H1 (cell line): ENCODE data around the gene AAGAB. TPM values are rescaled to one million over a fixed set of nuclear protein-coding genes. Genes with fewer than 3 reads are reported as not detected.

ENCODE experiments used
- CTCF ChIA-PET: fragments of 300-600 bp; sonication (Branson Sonifier 250); formaldehyde crosslinking; loops from one replicate; lab custom pipeline; 2021; ENCODE audit not compliant: partially characterized antibody; lab: Charles Lee
- POLR2A ChIA-PET: fragments of 300-600 bp; sonication (Branson Sonifier 250); formaldehyde crosslinking; loops from one replicate; lab custom pipeline; 2021; ENCODE audit warnings: inconsistent platforms; ENCODE audit not compliant: partially characterized antibody; lab: Charles Lee
- DNase-seq, 2 experiments: peaks; one replicate each; pipeline versions ENCODE4 v3.0.0 to v3.0.0-alpha.2; 2010 to 2022; ENCODE audit warnings: low spot score in 2 of 2, low read depth in 1 of 2, mixed read lengths in 1 of 2
- FAIRE-seq: peaks from 2 replicates; lab custom pipeline; 2011; peaks lifted over from hg19 to GRCh38; lab: Jason Lieb, UNC
- H2AFZ ChIP-seq: 2 replicates; pipeline ENCODE4 v1.8.1; 2012; ENCODE audit warnings: low read length, inconsistent platforms
- H2AK5ac ChIP-seq: 2 replicates; pipeline ENCODE4 v1.6.1; 2013; ENCODE audit warnings: low read depth, low read length
- H2BK120ac ChIP-seq: replicated peaks from 2 replicates; pipeline ENCODE3; 2013; ENCODE audit warnings: low read depth, low read length, inconsistent platforms
- H2BK12ac ChIP-seq: 2 replicates; pipeline ENCODE4 v1.6.1; 2013; ENCODE audit warnings: low read depth, low read length
- H2BK15ac ChIP-seq: 2 replicates; pipeline ENCODE4 v1.6.1; 2013; ENCODE audit warnings: low read length
- H2BK20ac ChIP-seq: 2 replicates; pipeline ENCODE4 v1.6.1; 2013; ENCODE audit warnings: low read length
- H2BK5ac ChIP-seq: 2 replicates; pipeline ENCODE4 v1.6.1; 2013; ENCODE audit warnings: low read depth, low read length
- H3K14ac ChIP-seq: 2 replicates; pipeline ENCODE4 v1.6.1; 2013; ENCODE audit warnings: inconsistent platforms; ENCODE audit not compliant: insufficient read length
- H3K18ac ChIP-seq: 2 replicates; pipeline ENCODE4 v1.6.1; 2013; ENCODE audit warnings: low read length; ENCODE audit errors: extremely low read depth
- H3K23ac ChIP-seq: 2 replicates; pipeline ENCODE4 v1.6.1; 2013; ENCODE audit warnings: inconsistent platforms; ENCODE audit not compliant: insufficient read length
- H3K23me2 ChIP-seq: 2 replicates; pipeline ENCODE4 v1.6.1; 2013; ENCODE audit warnings: low read depth, low read length
- H3K27ac ChIP-seq: 2 replicates; pipeline ENCODE4 v1.6.1; 2011; ENCODE audit warnings: low read depth, low read length, inconsistent platforms
- H3K27me3 ChIP-seq, 4 experiments: replicated peaks in 1 of 4; 1 replicate in 1 of 4; 2 replicates in 3 of 4; pipeline versions ENCODE4 v1.6.1 to v1.8.1; 2011 to 2013; ENCODE audit warnings: low read length in 3 of 4, mild to moderate bottlenecking in 3 of 4, inconsistent platforms in 2 of 4, mixed read lengths in 2 of 4, moderate library complexity in 1 of 4; ENCODE audit not compliant: control insufficient read depth in 3 of 4, insufficient read depth in 3 of 4; ENCODE audit errors: extremely low read depth in 1 of 4
- H3K36me3 ChIP-seq, 4 experiments: 2 replicates each; pipeline versions ENCODE4 v1.6.1 to v1.8.1; 2011 to 2013; ENCODE audit warnings: mild to moderate bottlenecking in 4 of 4, low read length in 3 of 4, moderate library complexity in 2 of 4, control low read depth in 1 of 4, inconsistent platforms in 1 of 4; ENCODE audit not compliant: insufficient read depth in 4 of 4, control insufficient read depth in 2 of 4
- H3K4ac ChIP-seq: replicated peaks from 2 replicates; pipeline ENCODE3; 2013; ENCODE audit warnings: low read length, low read depth, mixed read lengths, inconsistent platforms; ENCODE audit not compliant: insufficient read length
- H3K4me1 ChIP-seq, 4 experiments: replicated peaks in 1 of 4; 1 replicate in 1 of 4; 2 replicates in 3 of 4; pipeline versions ENCODE4 v1.6.1 to v1.8.1; 2011 to 2013; ENCODE audit warnings: low read length in 3 of 4, inconsistent platforms in 2 of 4, mixed read lengths in 1 of 4; ENCODE audit not compliant: insufficient read depth in 4 of 4, control insufficient read depth in 3 of 4
- H3K4me2 ChIP-seq, 2 experiments: 2 replicates each; pipeline versions ENCODE4 v1.6.1 to v1.8.1; 2011 to 2013; ENCODE audit warnings: low read depth in 2 of 2, low read length in 2 of 2, control low read depth in 1 of 2, inconsistent platforms in 1 of 2, mild to moderate bottlenecking in 1 of 2; ENCODE audit not compliant: insufficient read depth in 1 of 2
- H3K4me3 ChIP-seq, 4 experiments: fragments of 200-600, 300-600 bp in 1 of 4; sonication (generic), shearing (Covaris generic), sonication (Bioruptor Twin) in 1 of 4; 2 replicates each; pipeline versions ENCODE4 v1.5.1 to v1.8.1; 2011 to 2016; ENCODE audit warnings: low read length in 4 of 4, low read depth in 3 of 4, control low read depth in 2 of 4, inconsistent platforms in 2 of 4, mild to moderate bottlenecking in 2 of 4, mixed read lengths in 1 of 4, moderate library complexity in 1 of 4; ENCODE audit not compliant: insufficient read depth in 2 of 4; ENCODE audit errors: extremely low read depth in 1 of 4
- H3K56ac ChIP-seq: replicated peaks from 2 replicates; pipeline ENCODE3; 2013; ENCODE audit warnings: low read depth, mild to moderate bottlenecking, mixed read lengths, low read length, inconsistent platforms; ENCODE audit not compliant: insufficient read length
- H3K79me1 ChIP-seq: 2 replicates; pipeline ENCODE4 v1.6.1; 2013; ENCODE audit warnings: low read depth, low read length, control low read depth
- H3K79me2 ChIP-seq, 2 experiments: 2 replicates each; pipeline versions ENCODE4 v1.6.1 to v1.8.1; 2012 to 2013; ENCODE audit warnings: low read length in 2 of 2, mild to moderate bottlenecking in 2 of 2, inconsistent platforms in 1 of 2; ENCODE audit not compliant: insufficient read depth in 2 of 2, control insufficient read depth in 1 of 2
- H3K9ac ChIP-seq, 4 experiments: replicated peaks in 1 of 4; 1 replicate in 1 of 4; 2 replicates in 3 of 4; pipeline versions ENCODE4 v1.6.1 to v1.8.1; 2011 to 2013; ENCODE audit warnings: low read depth in 3 of 4, low read length in 3 of 4, control low read depth in 2 of 4, mild to moderate bottlenecking in 2 of 4, moderate library complexity in 2 of 4, inconsistent platforms in 1 of 4; ENCODE audit errors: extremely low read depth in 1 of 4
- H3K9me3 ChIP-seq, 2 experiments: 2 replicates each; pipeline versions ENCODE4 v1.6.1 to v1.8.1; 2012 to 2013; ENCODE audit warnings: mild to moderate bottlenecking in 2 of 2, moderate library complexity in 2 of 2, control low read depth in 1 of 2, inconsistent platforms in 1 of 2, low read depth in 1 of 2, low read length in 1 of 2, mixed read lengths in 1 of 2; ENCODE audit not compliant: insufficient read depth in 2 of 2
- H4K20me1 ChIP-seq, 2 experiments: replicated peaks in 1 of 2; 2 replicates each; pipeline versions ENCODE3 to v1.8.1; 2011 to 2013; ENCODE audit warnings: inconsistent platforms in 2 of 2, low read length in 2 of 2, mild to moderate bottlenecking in 1 of 2; ENCODE audit not compliant: insufficient read depth in 2 of 2, control insufficient read depth in 1 of 2
- H4K5ac ChIP-seq: 2 replicates; pipeline ENCODE4 v1.6.1; 2013; ENCODE audit warnings: low read length, low read depth, mixed read lengths, inconsistent platforms; ENCODE audit not compliant: insufficient read length
- H4K8ac ChIP-seq: 2 replicates; pipeline ENCODE4 v1.8.0; 2013; ENCODE audit warnings: mild to moderate bottlenecking, moderate library complexity, low read length, inconsistent platforms; ENCODE audit not compliant: insufficient read depth; ENCODE audit errors: extremely low read depth
- H4K91ac ChIP-seq: replicated peaks from 2 replicates; pipeline ENCODE3; 2013; ENCODE audit warnings: low read length, mixed read lengths, inconsistent platforms; ENCODE audit not compliant: insufficient read length
- MAFK ChIP-seq: IDR thresholded peaks from 2 replicates; pipeline ENCODE4 v1.6.1; 2012; ENCODE audit warnings: low read depth, mild to moderate bottlenecking, improper control_type of control experiment, low read length
- SIN3A ChIP-seq, 2 experiments: IDR thresholded peaks in 1 of 2; conservative IDR thresholded peaks in 1 of 2; 2 replicates each; pipeline ENCODE4 v1.6.1; 2011 to 2012; ENCODE audit warnings: low read length in 2 of 2, improper control_type of control experiment in 1 of 2, low read depth in 1 of 2, mild to moderate bottlenecking in 1 of 2
- TAF1 ChIP-seq: IDR thresholded peaks from 2 replicates; pipeline ENCODE4 v1.6.1; 2011; ENCODE audit warnings: mild to moderate bottlenecking, low read depth, low read length
- WGBS, 2 experiments: shearing (Covaris generic) in 1 of 2; methylation state at CpG; one replicate each; pipeline versions ENCODE4 v1.1.6 to v1.1.7; 2013 to 2015; ENCODE audit warnings: low lambda C conversion rate in 2 of 2, mixed read lengths in 2 of 2, inconsistent platforms in 1 of 2, low coverage in 1 of 2, missing lambda C conversion rate in 1 of 2; ENCODE audit not compliant: insufficient replicate concordance in 2 of 2, insufficient coverage in 1 of 2, insufficient read length in 1 of 2; ENCODE audit errors: extremely low coverage in 1 of 2, missing lambda C conversion rate in 1 of 2; 5-methylcytosine and 5-hydroxymethylcytosine counted together
- polyA plus RNA-seq, 7 experiments: library from polyadenylated mRNA; depleted of rRNA in 3 of 7; stranded (reverse) in 5 of 7; unstranded in 2 of 7; fragments of >200 nt in 5 of 7; fragments of 200-250 nt in 2 of 7; gene quantifications; 1 replicate in 5 of 7; 2 replicates in 1 of 7; 4 replicates in 1 of 7; pipeline versions ENCODE4 v1.2.1 to v1.2.3, GENCODE V29; 2011 to 2013; ENCODE audit warnings: missing spikeins in 2 of 7, mixed read lengths in 2 of 7
- total RNA-seq: library from RNA; stranded (reverse); fragmentation: NEBNext Ultra II Directional; extraction: Animal tissue kit (Norgen Biotek cat#: 25700); gene quantifications from 2 replicates; pipeline ENCODE4 v1.2.1, GENCODE V29; 2021

The AAGAB gene
- total and polyA plus RNA-seq, 2 of the 8 experiments (the other 6 are each of a cell fraction or from before 2014, with no cell fraction given) = 20.1 to 45.9 TPM

DNA sequence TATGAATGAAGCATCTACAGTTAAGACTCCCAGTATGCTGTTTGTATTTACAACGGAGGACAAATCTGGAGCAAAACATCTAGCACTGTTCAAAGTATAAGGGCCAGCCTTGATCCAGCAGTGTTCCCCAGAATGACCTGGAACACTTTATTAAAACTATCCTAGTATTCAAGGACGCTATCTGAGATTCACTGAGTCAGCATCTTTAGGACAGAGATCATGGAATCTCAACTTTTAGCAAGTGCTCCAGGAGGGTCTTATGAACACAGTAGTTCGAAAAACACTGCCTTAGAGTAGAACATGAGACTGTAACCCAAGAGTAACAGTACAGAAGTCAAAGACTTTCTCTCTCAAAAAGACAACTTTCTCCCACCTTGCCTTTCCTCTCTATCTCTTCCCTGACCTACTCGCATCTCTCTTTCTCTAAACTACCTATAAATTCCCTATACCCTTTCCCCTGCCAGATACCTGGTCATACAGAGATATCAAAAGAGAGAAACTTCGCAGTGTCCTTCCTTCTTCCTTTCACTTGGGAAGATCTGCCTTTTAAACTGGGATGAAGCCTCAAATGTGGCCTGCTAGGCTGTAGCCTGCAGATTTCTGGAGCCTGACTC is 43.8 kb downstream of the AAGAB start:
- no peak overlapping the region for H2BK5ac ChIP-seq
- ChIA-PET POLR2A (interaction anchor here (1.1 kb wide), 1 partner anchor 11 kb away, joined by 3 read pairs; no protein-coding TSS in a partner anchor), CTCF (interaction anchor here (1.2 kb wide), 1 partner anchor 29 kb away, joined by 3 read pairs; no protein-coding TSS in a partner anchor)
- no peak overlapping the region for H3K23ac ChIP-seq
- H3K23me2 ChIP-seq = no peaks in the 10 kb centered on the region
- no peak overlapping the region for H3K56ac ChIP-seq
- WGBS, 2 experiments = 90 to 100% methylated on average over 1 to 5 of the region's 5 CpGs
- no peak overlapping the region for H4K8ac ChIP-seq
- H3K27me3 ChIP-seq = no peaks in the 10 kb centered on the region
- no peaks in the 10 kb centered on the region for H3K4me1 ChIP-seq
- no peak overlapping the region for H2AK5ac ChIP-seq
- H3K9ac ChIP-seq = no peak overlapping the region
- H3K14ac ChIP-seq = no peak overlapping the region
- H3K4me2 ChIP-seq = no peak overlapping the region
- H3K27ac ChIP-seq = no peak overlapping the region
- no peak overlapping the region for H2BK12ac ChIP-seq
- H3K9me3 ChIP-seq = no peaks in the 10 kb centered on the region
- H2AFZ ChIP-seq = no peak overlapping the region
- TF ChIP-seq MAFK (peak; percentile 62; the same call in 1 of the 2 replicates), TAF1 (no peak), SIN3A (conservative IDR thresholded peaks at IDR 0.05 in 1 of 2, IDR thresholded peaks at IDR 0.05 in 1 of 2; ENCODE audit: low read depth in 1 of 2, low read length in 2 of 2) (no peak)
- TF ChIP-seq, all 59 proteins: peak for 1
- Histone ChIP-seq H3K4ac (no peak overlapping the region), H3K4me3 (no peak overlapping the region), H2BK120ac (no peak overlapping the region), H3K36me3 (peaks cover 0 to 9% (median 2%) of the 10 kb centered on the region in 4 experiments; a peak in 5 of 8 replicates), H4K5ac (no peak overlapping the region), H3K79me2 (no peaks in the 10 kb centered on the region), H2BK20ac (no peak overlapping the region), H4K20me1 (no peaks in the 10 kb centered on the region), H2BK15ac (no peak overlapping the region), H3K79me1 (no peaks in the 10 kb centered on the region), H4K91ac (no peak overlapping the region), H3K18ac (no peak overlapping the region)
- FAIRE-seq = no peak
- no peak for DNase-seq
